Osteoblast (primary cell): ENCODE results near the gene TAS2R8. TPM values are rescaled to one million over a fixed set of nuclear protein-coding genes. Genes with fewer than 3 reads are reported as not detected.

Experiments
- DNase-seq: peaks from one replicate; pipeline ENCODE4 v3.0.0; 2011; ENCODE audit warnings: low spot score, mixed read lengths; ENCODE audit not compliant: insufficient read length; ENCODE audit errors: missing footprints
- H2AFZ ChIP-seq: 2 replicates; pipeline ENCODE4 v1.6.0; 2011; ENCODE audit warnings: mild to moderate bottlenecking, low read length
- H3K27ac ChIP-seq: 2 replicates; pipeline ENCODE4 v1.5.1; 2011; ENCODE audit warnings: mild to moderate bottlenecking, low read depth, low read length, moderate library complexity
- H3K27me3 ChIP-seq: 2 replicates; pipeline ENCODE4 v1.6.0; 2012; ENCODE audit warnings: mild to moderate bottlenecking, control low read depth, inconsistent platforms, low read length, moderate library complexity; ENCODE audit not compliant: insufficient read depth
- H3K36me3 ChIP-seq: 2 replicates; pipeline ENCODE4 v1.5.1; 2011; ENCODE audit warnings: mild to moderate bottlenecking, low read length, control low read depth, moderate library complexity; ENCODE audit not compliant: insufficient read depth
- H3K4me1 ChIP-seq: 2 replicates; pipeline ENCODE4 v1.5.1; 2011; ENCODE audit warnings: mild to moderate bottlenecking, low read length, control low read depth, moderate library complexity; ENCODE audit not compliant: insufficient read depth
- H3K4me2 ChIP-seq: 2 replicates; pipeline ENCODE4 v1.6.0; 2011; ENCODE audit warnings: mild to moderate bottlenecking, low read length; ENCODE audit not compliant: insufficient read depth
- H3K4me3 ChIP-seq: fragments of 200-600 bp; sonication (generic); 3 replicates; pipeline ENCODE4 v1.5.1; 2012; ENCODE audit warnings: mild to moderate bottlenecking, low read length, inconsistent platforms; ENCODE audit not compliant: insufficient read depth
- H3K79me2 ChIP-seq: 2 replicates; pipeline ENCODE4 v1.6.0; 2012; ENCODE audit warnings: mild to moderate bottlenecking, low read length, control low read depth, inconsistent platforms; ENCODE audit not compliant: insufficient read depth
- H3K9me3 ChIP-seq: 2 replicates; pipeline ENCODE4 v1.5.1; 2011; ENCODE audit warnings: low read depth, low read length, control low read depth
- H4K20me1 ChIP-seq: 2 replicates; pipeline ENCODE4 v1.6.0; 2012; ENCODE audit warnings: mild to moderate bottlenecking, low read length, control low read depth; ENCODE audit not compliant: insufficient read depth
- CTCF ChIP-seq: IDR thresholded peaks from 2 replicates; pipeline ENCODE4 v1.5.1; 2011; ENCODE audit warnings: mild to moderate bottlenecking, low read depth, low read length, moderate library complexity; ENCODE audit errors: extremely low read depth
- total RNA-seq: library from RNA; depleted of rRNA; stranded (reverse); fragments of >200 nt; gene quantifications from 2 replicates; pipeline ENCODE4 v1.2.3, GENCODE V29; 2012

TAS2R8 gene
- total RNA-seq, 1 donor: 0.36 TPM

DNA sequence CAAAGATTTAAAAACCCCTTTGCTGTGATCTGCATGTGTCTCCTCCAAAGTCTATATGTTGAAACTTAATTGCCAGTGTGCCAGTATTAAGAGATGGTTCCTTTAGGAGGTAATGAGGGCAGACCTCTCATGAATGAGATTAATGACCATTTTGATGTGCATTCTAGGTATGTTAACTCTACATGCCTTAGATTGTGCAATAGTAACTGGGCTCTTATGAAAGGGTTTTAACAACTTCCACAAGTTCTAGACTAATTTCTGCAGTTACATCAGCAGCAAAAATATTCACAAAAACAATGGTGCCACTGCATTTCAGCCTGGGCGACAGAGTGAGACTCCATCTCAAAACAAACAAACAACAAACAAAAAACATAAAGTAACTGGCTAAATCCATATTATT is 22.9 kb upstream of the TAS2R8 start:
- Histone ChIP-seq H3K27me3 (no peaks in the 10 kb centered on the region), H3K4me1 (no peaks in the 10 kb centered on the region), H3K27ac (no peak overlapping the region), H4K20me1 (no peaks in the 10 kb centered on the region), H3K36me3 (no peaks in the 10 kb centered on the region), H2AFZ (no peak overlapping the region), H3K4me2 (no peak overlapping the region), H3K9me3 (no peaks in the 10 kb centered on the region), H3K4me3 (no peak overlapping the region), H3K79me2 (no peaks in the 10 kb centered on the region)
- no peak for TF ChIP-seq CTCF
- no peak for DNase-seq

- H3K4me2 ChIP-seq: no peak within 1 kb of the TSS
- H2AFZ ChIP-seq: no peak within 1 kb of the TSS
- TF ChIP-seq CTCF: no peak
- no peaks in the 10 kb centered on the region for H4K20me1 ChIP-seq
- H3K27me3 ChIP-seq: no peaks in the 10 kb centered on the region
- no peak for DNase-seq
- H3K36me3 ChIP-seq: no peaks in the 10 kb centered on the region
- no peak within 1 kb of the TSS for H3K4me3 ChIP-seq
- H3K4me1 ChIP-seq: no peaks in the 10 kb centered on the region
- no peaks in the 10 kb centered on the region for H3K79me2 ChIP-seq
- H3K27ac ChIP-seq: no peak within 1 kb of the TSS
- no peaks in the 10 kb centered on the region for H3K9me3 ChIP-seq
These were observed 19.2 kb upstream of the TAS2R8 start, which contains the start of gene TAS2R10 for GRCh38 chr12:10826258-10826657. Gene TAS2R10 (minus strand): TSS chr12:10826358. CDS start chr12:10826269, 89 bp downstream.

DNA sequence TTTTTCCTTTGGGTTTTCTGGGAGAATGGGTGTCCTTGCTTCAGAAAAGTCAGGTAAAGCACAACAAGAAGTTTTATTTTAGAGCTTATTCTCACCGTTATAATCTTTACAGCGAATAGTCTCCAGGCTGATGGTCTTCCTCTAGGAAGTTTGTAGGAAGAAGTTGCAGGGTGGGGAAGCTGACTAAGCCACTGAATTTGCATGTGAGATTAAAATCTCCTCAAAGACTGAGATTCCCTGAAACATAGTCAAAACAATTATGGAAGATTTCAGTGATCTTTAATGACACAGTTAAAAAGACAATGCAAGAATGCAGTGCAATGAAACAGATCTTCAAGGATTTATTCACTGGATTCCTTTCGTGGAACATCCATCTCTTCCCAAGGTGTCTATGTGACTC is 17.9 kb upstream of the TAS2R8 start:
- no peak for DNase-seq
- no peaks in the 10 kb centered on the region for H4K20me1 ChIP-seq
- H3K4me1 ChIP-seq: no peaks in the 10 kb centered on the region
- TF ChIP-seq CTCF: no peak
- no peak overlapping the region for H3K4me3 ChIP-seq
- H2AFZ ChIP-seq: no peak overlapping the region
- no peaks in the 10 kb centered on the region for H3K9me3 ChIP-seq
- H3K4me2 ChIP-seq: no peak overlapping the region
- H3K27ac ChIP-seq: no peak overlapping the region
- H3K36me3 ChIP-seq: no peaks in the 10 kb centered on the region
- H3K79me2 ChIP-seq: no peaks in the 10 kb centered on the region
- no peaks in the 10 kb centered on the region for H3K27me3 ChIP-seq

DNA sequence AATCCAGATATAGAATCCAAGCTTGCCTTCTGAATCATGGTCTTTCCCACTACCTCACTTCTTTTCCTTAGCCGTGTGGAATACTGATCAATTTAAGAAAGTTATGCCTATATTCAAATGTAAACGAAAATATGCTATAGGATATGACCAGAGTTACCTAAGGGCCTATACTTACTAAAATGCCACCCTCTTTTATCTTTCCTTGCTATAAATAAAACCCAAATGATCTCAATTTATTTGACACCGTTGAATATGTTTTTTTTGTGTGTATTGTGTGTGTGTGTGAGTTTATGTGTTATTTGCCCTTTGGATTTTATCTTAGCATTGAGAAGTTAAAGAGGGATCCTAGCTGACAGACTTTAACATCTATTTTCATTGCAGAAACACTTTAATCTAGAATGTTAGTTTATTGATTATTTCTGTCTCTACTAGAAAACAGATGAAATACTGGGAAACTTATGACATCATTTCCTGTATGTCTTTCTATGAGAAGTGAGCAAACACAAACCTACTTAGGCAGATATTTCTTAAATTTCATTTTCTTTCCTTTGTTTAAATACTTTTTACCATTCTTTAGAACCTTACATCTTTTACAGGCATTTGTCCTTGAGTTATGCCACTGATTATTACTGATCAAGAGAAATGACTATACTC is 4.9 kb upstream of the TAS2R8 start:
- Histone ChIP-seq H3K4me1 (no peaks in the 10 kb centered on the region), H3K9me3 (no peaks in the 10 kb centered on the region), H3K27ac (no peak overlapping the region), H3K36me3 (no peaks in the 10 kb centered on the region), H4K20me1 (no peaks in the 10 kb centered on the region), H2AFZ (no peak overlapping the region), H3K79me2 (no peaks in the 10 kb centered on the region), H3K27me3 (no peaks in the 10 kb centered on the region), H3K4me2 (no peak overlapping the region), H3K4me3 (no peak overlapping the region)
- no peak for DNase-seq
- TF ChIP-seq CTCF: no peak
